Spleen (tissue), 7 donors: ENCODE data around the gene TMEM145.

Experiments
- CTCF ChIP-seq, 11 experiments: fragments of 200-600 bp in 7 of 11; fragments of 450-650 bp in 4 of 11; sonication (generic) in 4 of 11; IDR thresholded peaks in 8 of 11; conservative IDR thresholded peaks in 3 of 11; 1 replicate in 7 of 11; 2 replicates in 4 of 11; pipeline versions ENCODE4 v1.4.0 to v1.8.0; 2016 to 2021; ENCODE audit warnings: antibody characterized with exemption in 11 of 11, inconsistent platforms in 4 of 11, mild to moderate bottlenecking in 1 of 11
- POLR2A ChIP-seq, 3 donors: fragments of 450-650 bp; IDR thresholded peaks; one replicate each; pipeline ENCODE4 v1.5.1; 2017; ENCODE audit warnings: antibody characterized with exemption in 3 of 3, mild to moderate bottlenecking in 1 of 3
- donor health status: DM: no; HTN: no; CAD: no; lungs with moderate emphysema.
- donor health status: DM: no; HTN: no; CAD: no.
- donor health status: DM: no; HTN: no; CAD: no.

DNA sequence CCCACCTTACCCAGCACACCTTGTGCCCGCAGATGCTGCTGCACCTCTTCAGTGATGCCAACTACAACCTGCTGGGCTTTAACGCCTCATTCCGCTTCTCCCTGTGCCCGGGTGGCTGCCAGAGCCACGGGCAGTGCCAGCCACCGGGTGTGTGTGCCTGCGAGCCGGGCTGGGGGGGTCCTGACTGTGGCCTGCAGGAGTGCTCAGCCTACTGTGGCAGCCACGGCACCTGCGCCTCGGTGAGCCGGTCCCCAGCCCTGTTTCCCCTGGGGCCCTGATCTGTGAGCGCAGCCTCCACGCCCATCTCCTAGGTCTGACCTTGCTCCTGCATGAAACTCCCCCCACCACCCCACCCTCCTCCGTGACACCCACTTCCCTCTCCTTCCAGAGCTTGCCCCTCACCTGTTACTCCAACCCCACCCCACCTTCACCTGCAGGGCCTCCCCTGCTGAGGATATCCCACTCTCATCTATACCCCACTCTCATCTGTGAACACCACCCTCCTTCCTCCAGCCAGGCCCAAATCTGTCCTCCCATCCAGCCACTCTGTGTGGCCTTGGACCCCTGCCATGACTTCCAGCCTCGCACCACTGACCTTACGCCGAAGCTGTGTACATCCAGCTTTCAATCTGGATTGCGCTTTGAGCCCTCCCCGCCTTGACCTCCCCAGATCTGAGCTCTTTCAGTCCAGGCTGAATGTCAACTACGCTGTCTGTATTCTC is 21.0 kb downstream of the TMEM145 start:
- no peak for TF ChIP-seq CTCF (IDR thresholded peaks at IDR 0.05 in 8 of 11, conservative IDR thresholded peaks at IDR 0.05 in 3 of 11)
- TF ChIP-seq POLR2A (IDR thresholded peaks at IDR 0.05): no peak
